ENCODE measurements around the gene RTN4IP1.
"Not testable (repeated sequence)": the region's sequence is repeated elsewhere in the genome, so short reads cannot be mapped to it uniquely, and the experiment has no call there.

RTN4IP1 gene

GRCh38 chr6:106557837-106558236 is 71.5 kb downstream of the RTN4IP1 start:
- TF ChIP-seq POLR2A (IDR thresholded peaks at IDR 0.05; ENCODE audit: low read depth, low read length) (no peak), POLR2AphosphoS5 (IDR thresholded peaks at IDR 0.05; ENCODE audit: low read depth, low read length) (no peak), TAF1 (IDR thresholded peaks at IDR 0.05; ENCODE audit: borderline replicate concordance, low read depth, low read length) (no peak)
- DNase-seq (ENCODE audit: insufficient read length): no peak
- FAIRE-seq: no peak

DNA sequence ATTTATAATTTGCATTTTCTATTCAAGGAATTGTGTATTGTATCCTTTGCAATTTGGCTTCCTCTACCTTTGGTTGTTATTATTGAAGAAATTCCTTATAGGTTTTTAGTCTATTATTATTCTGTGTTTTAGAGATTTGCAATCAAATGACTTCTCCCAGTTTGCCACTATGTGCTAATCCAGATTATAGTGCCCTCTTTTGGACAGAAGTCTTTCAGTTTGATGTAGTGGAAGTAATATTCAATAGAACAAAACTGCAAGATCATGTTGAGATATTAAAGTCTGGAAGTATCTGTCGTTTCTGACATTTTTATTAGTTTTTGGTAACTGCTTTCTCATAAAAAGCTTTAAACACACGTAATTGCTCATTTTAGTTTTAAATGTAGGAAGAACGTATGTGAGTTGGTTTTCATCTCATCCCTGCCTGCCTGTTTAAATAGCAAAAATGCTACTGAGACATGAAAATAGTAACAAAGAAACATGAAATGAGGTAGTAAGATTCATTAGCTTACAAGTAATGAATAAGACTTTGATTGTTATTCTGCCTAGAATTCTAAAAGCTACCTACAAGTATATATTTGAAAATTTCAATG is 72.8 kb downstream of the RTN4IP1 start:
- no peak for TF ChIP-seq POLR2AphosphoS5 (IDR thresholded peaks at IDR 0.05; ENCODE audit: low read depth, low read length)
- DNase-seq (ENCODE audit: insufficient read length): no peak
- FAIRE-seq: no peak

DNA sequence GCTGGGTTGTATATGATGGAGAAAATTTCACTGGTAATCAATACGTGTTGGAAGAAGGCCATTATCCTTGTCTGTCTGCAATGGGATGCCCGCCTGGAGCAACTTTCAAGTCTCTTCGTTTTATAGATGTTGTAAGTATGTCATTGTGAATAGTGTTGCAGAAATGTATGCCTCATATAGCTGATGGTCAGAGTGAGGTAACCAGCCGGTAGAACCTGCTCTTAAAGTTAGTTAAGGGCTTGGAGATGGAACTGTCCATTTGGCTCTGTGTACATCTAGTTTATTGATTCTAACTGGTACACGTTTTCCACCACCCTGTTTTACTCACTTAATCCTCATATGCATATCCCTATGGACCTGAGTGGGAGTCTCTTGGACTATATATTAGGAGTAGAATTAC is 73.5 kb downstream of the RTN4IP1 start:
- FAIRE-seq (no peak), DNase-seq (ENCODE audit: insufficient read length) (no peak)
- TF ChIP-seq TAF1 (IDR thresholded peaks at IDR 0.05; ENCODE audit: borderline replicate concordance, low read depth, low read length) (no peak), POLR2AphosphoS5 (IDR thresholded peaks at IDR 0.05; ENCODE audit: low read depth, low read length) (no peak), POLR2A (IDR thresholded peaks at IDR 0.05; ENCODE audit: low read depth, low read length) (no peak)

- FAIRE-seq: no peak
- no peak for TF ChIP-seq TAF1 (IDR thresholded peaks at IDR 0.05; ENCODE audit: borderline replicate concordance, low read depth, low read length)
These were observed 75.9 kb downstream of the RTN4IP1 start for GRCh38 chr6:106553440-106553839.

GRCh38 chr6:106551155-106551554 is 78.1 kb downstream of the RTN4IP1 start:
- no peak for FAIRE-seq
- no peak for DNase-seq (ENCODE audit: insufficient read length)

More at GRCh38 chr6:106553440-106553839, 75.9 kb downstream of the RTN4IP1 start:
- DNase-seq (ENCODE audit: insufficient read length): no peak

DNA sequence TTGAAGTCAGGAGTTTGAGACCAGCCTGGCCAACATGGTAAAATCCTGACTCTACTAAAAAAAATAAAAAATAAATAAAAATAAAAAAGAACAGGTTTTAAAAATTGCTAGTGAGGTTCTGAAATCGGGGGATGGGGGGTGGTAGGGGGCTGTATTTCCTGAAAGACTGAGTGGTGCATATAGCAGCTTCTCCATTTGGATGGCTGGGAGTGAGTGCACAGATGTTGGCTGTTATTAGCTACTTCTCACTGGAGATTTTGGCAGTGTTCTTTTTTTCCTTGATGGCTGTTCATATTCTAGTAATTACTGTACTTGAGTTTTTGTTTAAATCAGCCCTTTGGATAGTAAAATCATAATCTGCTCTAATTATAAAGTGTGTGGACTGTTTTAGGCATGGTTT is 79.8 kb downstream of the RTN4IP1 start:
- TF ChIP-seq POLR2AphosphoS5 (IDR thresholded peaks at IDR 0.05; ENCODE audit: low read depth, low read length) (peak; percentile 50; the same call in 1 of the 2 replicates), POLR2A (IDR thresholded peaks at IDR 0.05; ENCODE audit: low read depth, low read length) (no peak; the same call in 1 of the 2 replicates)
- FAIRE-seq: no peak
- DNase-seq (ENCODE audit: insufficient read length): no peak

More at GRCh38 chr6:106551155-106551554, 78.1 kb downstream of the RTN4IP1 start:
- TF ChIP-seq TAF1 (IDR thresholded peaks at IDR 0.05; ENCODE audit: borderline replicate concordance, low read depth, low read length) (no peak), POLR2A (IDR thresholded peaks at IDR 0.05; ENCODE audit: low read depth, low read length) (no peak), POLR2AphosphoS5 (IDR thresholded peaks at IDR 0.05; ENCODE audit: low read depth, low read length) (no peak)

DNA sequence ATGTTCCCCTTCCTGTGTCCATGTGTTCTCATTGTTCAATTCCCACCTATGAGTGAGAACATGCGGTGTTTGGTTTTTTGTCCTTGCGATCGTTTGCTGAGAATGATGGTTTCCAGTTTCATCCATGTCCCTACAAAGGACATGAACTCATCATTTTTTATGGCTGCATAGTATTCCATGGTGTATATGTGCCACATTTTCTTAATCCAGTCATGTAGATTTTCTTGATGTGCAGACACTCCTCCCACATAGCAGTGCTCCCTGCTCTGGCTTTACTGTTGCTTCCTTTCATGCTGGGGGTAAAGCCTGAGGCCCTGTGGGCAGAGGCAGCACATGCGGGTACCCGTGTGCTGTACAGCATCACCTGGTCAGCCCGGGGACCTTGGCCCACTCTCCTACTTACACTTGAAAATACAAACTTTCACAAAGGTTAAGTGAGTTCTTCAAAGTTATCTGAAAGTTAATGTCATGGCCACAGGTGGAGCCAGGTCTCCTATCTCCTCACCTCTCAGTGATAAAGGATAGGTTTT is 80.3 kb downstream of the RTN4IP1 start:
- not testable (repeated sequence) for DNase-seq (ENCODE audit: insufficient read length); FAIRE-seq

DNA sequence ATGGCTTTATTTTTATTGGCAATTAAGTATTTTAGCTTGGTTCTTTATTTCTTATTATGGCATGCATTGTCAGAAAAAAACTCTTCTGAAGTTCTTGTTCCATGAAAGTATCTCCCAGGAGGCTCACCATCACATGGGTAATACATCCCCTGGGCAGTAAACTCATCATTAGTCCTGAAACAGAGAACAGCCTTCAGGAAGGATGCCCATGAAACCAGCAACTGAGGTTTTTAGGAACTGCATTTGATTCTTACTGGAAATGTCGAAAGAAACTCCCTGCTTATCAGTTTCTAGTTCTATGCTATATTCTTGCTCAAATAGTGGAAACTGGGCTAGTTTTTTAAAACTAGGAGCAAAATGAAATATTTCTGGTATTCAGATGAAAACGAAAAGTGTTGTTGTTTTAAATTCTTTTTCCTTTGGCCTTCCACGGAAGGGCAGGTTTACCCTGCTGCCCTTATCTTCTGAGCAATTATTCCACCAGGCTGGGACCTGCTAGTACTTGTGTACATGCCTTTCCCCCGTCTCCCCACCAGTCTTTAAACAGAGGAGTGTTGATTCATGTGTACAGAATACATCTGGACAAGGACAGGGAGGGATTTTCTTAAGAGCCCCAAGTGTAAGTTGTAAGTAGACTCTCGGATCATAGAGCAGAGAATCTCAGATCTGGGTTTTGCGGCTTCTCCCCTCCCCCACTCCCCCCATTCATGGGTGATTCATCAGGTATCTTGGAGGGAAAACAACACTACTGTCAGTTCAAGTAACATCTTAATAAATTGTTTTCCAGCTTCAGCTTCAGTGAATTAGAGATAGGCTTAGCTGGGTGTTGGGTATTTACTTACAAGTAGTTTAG is 81.5 kb downstream of the RTN4IP1 start:
- FAIRE-seq: no peak
- DNase-seq (ENCODE audit: insufficient read length): no peak
- TF ChIP-seq TAF1 (IDR thresholded peaks at IDR 0.05; ENCODE audit: borderline replicate concordance, low read depth, low read length) (no peak), POLR2AphosphoS5 (IDR thresholded peaks at IDR 0.05; ENCODE audit: low read depth, low read length) (0 out of 2 replicates have a peak, but pooled peaks have one; percentile 22), POLR2A (IDR thresholded peaks at IDR 0.05; ENCODE audit: low read depth, low read length) (peak; percentile 39; the same call in 1 of the 2 replicates)

- DNase-seq (ENCODE audit: insufficient read length): no peak
- FAIRE-seq: no peak
- TF ChIP-seq TAF1 (IDR thresholded peaks at IDR 0.05; ENCODE audit: borderline replicate concordance, low read depth, low read length) (no peak), POLR2AphosphoS5 (IDR thresholded peaks at IDR 0.05; ENCODE audit: low read depth, low read length) (no peak), POLR2A (IDR thresholded peaks at IDR 0.05; ENCODE audit: low read depth, low read length) (no peak)
These were observed 82.4 kb downstream of the RTN4IP1 start for GRCh38 chr6:106546691-106547414.

DNA sequence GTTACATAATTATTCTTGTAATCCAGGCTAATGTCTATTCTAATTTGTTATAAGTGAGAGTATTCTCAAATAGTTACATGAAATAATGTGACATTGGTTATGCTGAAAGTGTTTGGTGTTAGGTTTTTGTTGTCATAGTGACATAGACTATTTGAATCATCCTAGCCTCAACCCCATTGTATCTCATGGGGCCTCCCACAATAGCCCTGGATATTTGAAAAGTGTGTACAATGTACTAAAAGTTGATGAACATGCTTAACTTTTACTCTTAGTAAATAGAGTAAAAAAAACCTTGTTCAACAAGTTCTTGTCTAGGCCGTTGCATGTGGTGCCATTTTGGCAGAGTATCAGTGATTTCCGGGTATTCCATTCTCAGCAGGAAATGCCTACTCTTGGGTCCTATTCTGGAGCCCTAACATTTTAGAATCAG is 83.0 kb downstream of the RTN4IP1 start:
- no peak for FAIRE-seq
- no peak for DNase-seq (ENCODE audit: insufficient read length)
- TF ChIP-seq POLR2A (IDR thresholded peaks at IDR 0.05; ENCODE audit: low read depth, low read length) (no peak), TAF1 (IDR thresholded peaks at IDR 0.05; ENCODE audit: borderline replicate concordance, low read depth, low read length) (no peak), POLR2AphosphoS5 (IDR thresholded peaks at IDR 0.05; ENCODE audit: low read depth, low read length) (no peak)

- FAIRE-seq: no peak
- no peak for DNase-seq (ENCODE audit: insufficient read length)
- TF ChIP-seq POLR2A (IDR thresholded peaks at IDR 0.05; ENCODE audit: low read depth, low read length): no peak
- TF ChIP-seq POLR2AphosphoS5 (IDR thresholded peaks at IDR 0.05; ENCODE audit: low read depth, low read length): no peak
- TF ChIP-seq TAF1 (IDR thresholded peaks at IDR 0.05; ENCODE audit: borderline replicate concordance, low read depth, low read length): no peak
These were observed 88.4 kb downstream of the RTN4IP1 start for GRCh38 chr6:106540907-106541306.

All from GM12892 (cell line).